Measurements from ENCODE around the gene ALS2CL.

Gene ALS2CL

GRCh38 chr3:46665763-46666452 lies 27.6 kb downstream of the ALS2CL start:
- Histone ChIP-seq H3K4me3 (ENCODE audit: low read depth in 1 of 2, low read length in 1 of 2) (no peak overlapping the region), H3K27me3 (no peaks in the 10 kb centered on the region), H3K9me3 (no peaks in the 10 kb centered on the region), H3K36me3 (no peaks in the 10 kb centered on the region), H3K4me1 (ENCODE audit: control insufficient read depth in 1 of 2, insufficient read depth in 1 of 2, low read depth in 1 of 2, low read length in 1 of 2) (no peaks in the 10 kb centered on the region), H3K27ac (no peak overlapping the region)
- TF ChIP-seq CTCF (IDR thresholded peaks at IDR 0.05): no peak

GRCh38 chr3:46664971-46665762 lies 28.3 kb downstream of the ALS2CL start:
- Histone ChIP-seq H3K36me3 (no peaks in the 10 kb centered on the region), H3K9me3 (no peaks in the 10 kb centered on the region), H3K27ac (no peak overlapping the region), H3K4me1 (ENCODE audit: control insufficient read depth in 1 of 2, insufficient read depth in 1 of 2, low read depth in 1 of 2, low read length in 1 of 2) (no peaks in the 10 kb centered on the region), H3K4me3 (ENCODE audit: low read depth in 1 of 2, low read length in 1 of 2) (no peak overlapping the region), H3K27me3 (no peaks in the 10 kb centered on the region)
- no peak for TF ChIP-seq CTCF (IDR thresholded peaks at IDR 0.05)

GRCh38 chr3:46664188-46664970 lies 29.1 kb downstream of the ALS2CL start:
- no peak for TF ChIP-seq CTCF (IDR thresholded peaks at IDR 0.05)
- no peaks in the 10 kb centered on the region for H3K36me3 ChIP-seq
- no peaks in the 10 kb centered on the region for H3K9me3 ChIP-seq
- no peaks in the 10 kb centered on the region for H3K27me3 ChIP-seq
- H3K4me3 ChIP-seq (ENCODE audit: low read depth in 1 of 2, low read length in 1 of 2): no peak overlapping the region
- no peaks in the 10 kb centered on the region for H3K4me1 ChIP-seq (ENCODE audit: control insufficient read depth in 1 of 2, insufficient read depth in 1 of 2, low read depth in 1 of 2, low read length in 1 of 2)
- H3K27ac ChIP-seq: no peak overlapping the region

- H3K27ac ChIP-seq: no peak overlapping the region
- H3K4me3 ChIP-seq (ENCODE audit: low read depth in 1 of 2, low read length in 1 of 2): no peak overlapping the region
- H3K27me3 ChIP-seq: no peaks in the 10 kb centered on the region
- no peaks in the 10 kb centered on the region for H3K9me3 ChIP-seq
- H3K4me1 ChIP-seq (ENCODE audit: control insufficient read depth in 1 of 2, insufficient read depth in 1 of 2, low read depth in 1 of 2, low read length in 1 of 2): no peaks in the 10 kb centered on the region
- no peaks in the 10 kb centered on the region for H3K36me3 ChIP-seq
- TF ChIP-seq CTCF (IDR thresholded peaks at IDR 0.05): no peak
Measured at GRCh38 chr3:46663591-46664135, 29.8 kb downstream of the ALS2CL start.

- H3K36me3 ChIP-seq: no peaks in the 10 kb centered on the region
- H3K4me3 ChIP-seq (ENCODE audit: low read depth in 1 of 2, low read length in 1 of 2): no peak overlapping the region
- no peak for TF ChIP-seq CTCF (IDR thresholded peaks at IDR 0.05)
- no peak overlapping the region for H3K27ac ChIP-seq
- no peaks in the 10 kb centered on the region for H3K4me1 ChIP-seq (ENCODE audit: control insufficient read depth in 1 of 2, insufficient read depth in 1 of 2, low read depth in 1 of 2, low read length in 1 of 2)
- H3K27me3 ChIP-seq: no peaks in the 10 kb centered on the region
- no peaks in the 10 kb centered on the region for H3K9me3 ChIP-seq
Measured at GRCh38 chr3:46662771-46663551, 30.5 kb downstream of the ALS2CL start.
